Kidney epithelial cell (primary cell): ENCODE data around the gene ASB11. TPM values are rescaled to one million over a fixed set of nuclear protein-coding genes. Genes with fewer than 3 reads are reported as not detected.
"Not testable (repeated sequence)": the region's sequence is repeated elsewhere in the genome, so short reads cannot be mapped to it uniquely, and the experiment has no call there.

ENCODE experiments used
- DNase-seq: peaks from one replicate; pipeline ENCODE4 v3.0.0-alpha.2; 2010; ENCODE audit warnings: low read depth
- H3K27me3 ChIP-seq: 2 replicates; pipeline ENCODE4 v1.6.0; 2011; ENCODE audit warnings: low read length; ENCODE audit not compliant: control insufficient read depth, insufficient read depth
- H3K36me3 ChIP-seq: 2 replicates; pipeline ENCODE4 v1.5.1; 2011; ENCODE audit warnings: low read length; ENCODE audit not compliant: control insufficient read depth, insufficient read depth
- H3K4me3 ChIP-seq: 2 replicates; pipeline ENCODE4 v1.5.1; 2011; ENCODE audit warnings: low read depth, mild to moderate bottlenecking, control low read depth, low read length
- CTCF ChIP-seq: IDR thresholded peaks from 2 replicates; pipeline ENCODE4 v1.5.1; 2011; ENCODE audit warnings: mild to moderate bottlenecking, moderate library complexity, low read length, control low read depth, inconsistent platforms; ENCODE audit not compliant: insufficient read depth, poor library complexity, severe bottlenecking
- total RNA-seq: library from RNA; depleted of rRNA; stranded (reverse); fragments of >200 nt; gene quantifications from 2 replicates; pipeline ENCODE4 v1.2.3, GENCODE V29; 2015

The ASB11 gene
- total RNA-seq, 1 donor from 2014 or later: not detected

- Histone ChIP-seq H3K36me3 (no peaks in the 10 kb centered on the region), H3K4me3 (no peak overlapping the region), H3K27me3 (no peaks in the 10 kb centered on the region)
- TF ChIP-seq CTCF: no peak
- DNase-seq: no peak
Observed at GRCh38 chrX:15310117-15310516, 5.3 kb downstream of the ASB11 start.

GRCh38 chrX:15305899-15306298 lies 9.5 kb downstream of the ASB11 start:
- H3K27me3 ChIP-seq, DNase-seq, H3K4me3 ChIP-seq, H3K36me3 ChIP-seq: not testable (repeated sequence)

- no peak for DNase-seq
- H3K4me3 ChIP-seq: no peak overlapping the region
- H3K27me3 ChIP-seq: no peaks in the 10 kb centered on the region
- H3K36me3 ChIP-seq: no peaks in the 10 kb centered on the region
- no peak for TF ChIP-seq CTCF
Observed at GRCh38 chrX:15301924-15302323, 13.5 kb downstream of the ASB11 start.

- Histone ChIP-seq H3K4me3 (no peak overlapping the region), H3K27me3 (no peaks in the 10 kb centered on the region), H3K36me3 (no peaks in the 10 kb centered on the region)
- DNase-seq: no peak
- peak; percentile 31 for TF ChIP-seq CTCF
Observed at GRCh38 chrX:15299941-15300851, 15.2 kb downstream of the ASB11 start.

GRCh38 chrX:15298780-15299179 lies 16.7 kb downstream of the ASB11 start:
- H3K36me3 ChIP-seq: no peaks in the 10 kb centered on the region
- no peak for DNase-seq
- H3K4me3 ChIP-seq: no peak overlapping the region
- no peak for TF ChIP-seq CTCF
- H3K27me3 ChIP-seq: no peaks in the 10 kb centered on the region

- Histone ChIP-seq H3K4me3 (no peak overlapping the region), H3K36me3 (no peaks in the 10 kb centered on the region), H3K27me3 (no peaks in the 10 kb centered on the region)
- TF ChIP-seq CTCF: no peak
- no peak for DNase-seq
Observed at GRCh38 chrX:15298201-15298600, 17.2 kb downstream of the ASB11 start.
